ENCODE data around the gene LRCH1.

LRCH1 gene

GRCh38 chr13:46617885-46618284 is 64.9 kb downstream of the LRCH1 start:
- DNase-seq = no peak

GRCh38 chr13:46618694-46619254 is 65.8 kb downstream of the LRCH1 start:
- DNase-seq = no peak

- DNase-seq = no peak
Measured at GRCh38 chr13:46620029-46620428, 67.1 kb downstream of the LRCH1 start.

GRCh38 chr13:46620471-46620870 is 67.5 kb downstream of the LRCH1 start:
- DNase-seq = no peak

GRCh38 chr13:46621133-46621532 is 68.2 kb downstream of the LRCH1 start:
- DNase-seq = no peak

- DNase-seq = no peak
Measured at GRCh38 chr13:46621792-46622629, 69.0 kb downstream of the LRCH1 start.

- DNase-seq = no peak
Measured at GRCh38 chr13:46622630-46623256, 69.8 kb downstream of the LRCH1 start.

- DNase-seq = no peak
Measured at GRCh38 chr13:46624353-46624752, 71.4 kb downstream of the LRCH1 start.

GRCh38 chr13:46624821-46625220 is 71.9 kb downstream of the LRCH1 start:
- DNase-seq = no peak

GRCh38 chr13:46627462-46627861 is 74.5 kb downstream of the LRCH1 start:
- DNase-seq = no peak

- DNase-seq = no peak
Measured at GRCh38 chr13:46628622-46629365, 75.8 kb downstream of the LRCH1 start.

- DNase-seq = no peak
Measured at GRCh38 chr13:46629811-46630413, 76.9 kb downstream of the LRCH1 start.

- no peak for DNase-seq
Measured at GRCh38 chr13:46630431-46631178, 77.6 kb downstream of the LRCH1 start.

- DNase-seq = no peak
Measured at GRCh38 chr13:46631179-46631542, 78.2 kb downstream of the LRCH1 start.

- no peak for DNase-seq
Measured at GRCh38 chr13:46632176-46632575, 79.2 kb downstream of the LRCH1 start.

GRCh38 chr13:46633416-46633815 is 80.4 kb downstream of the LRCH1 start:
- DNase-seq = no peak

GRCh38 chr13:46636451-46636850 is 83.5 kb downstream of the LRCH1 start:
- no peak for DNase-seq

GRCh38 chr13:46637213-46637612 is 84.2 kb downstream of the LRCH1 start:
- no peak for DNase-seq

GRCh38 chr13:46638262-46638661 is 85.3 kb downstream of the LRCH1 start:
- no peak for DNase-seq

GRCh38 chr13:46639033-46639981 is 86.3 kb downstream of the LRCH1 start:
- no peak for DNase-seq

GRCh38 chr13:46640843-46641242 is 87.9 kb downstream of the LRCH1 start:
- DNase-seq = no peak

Measured in central memory CD4-positive, alpha-beta T cell (primary cell).